Peyer's patch (tissue), 4 donors: ENCODE measurements around the gene CETN3. TPM values are rescaled to one million over a fixed set of nuclear protein-coding genes. Genes with fewer than 3 reads are reported as not detected.

Source experiments
- DNase-seq, 3 donors: peaks; one replicate each; pipeline ENCODE4 v3.0.0-alpha.2; 2017 to 2019
- H3K27ac ChIP-seq, 4 donors: fragments of 200-600 bp; sonication (generic); one replicate each; pipeline ENCODE4 v1.5.1; 2016 to 2019
- H3K27me3 ChIP-seq, 2 donors: fragments of 200-600 bp; sonication (generic); one replicate each; pipeline ENCODE4 v1.5.1; 2019
- H3K36me3 ChIP-seq, 3 donors: fragments of 200-600 bp; sonication (generic); one replicate each; pipeline ENCODE4 v1.5.1; 2016 to 2019
- H3K4me1 ChIP-seq, 4 donors: fragments of 200-600 bp; sonication (generic); one replicate each; pipeline ENCODE4 v1.5.1; 2016 to 2019
- H3K4me3 ChIP-seq, 4 donors: fragments of 200-600 bp; sonication (generic); 1 replicate in 3 of 4; 2 replicates in 1 of 4; pipeline ENCODE4 v1.5.1; 2016 to 2019; ENCODE audit warnings: mild to moderate bottlenecking in 1 of 4
- H3K9me3 ChIP-seq, 4 donors: fragments of 200-600 bp; sonication (generic); one replicate each; pipeline ENCODE4 v1.5.1; 2016 to 2019; ENCODE audit warnings: mild to moderate bottlenecking in 1 of 4
- CTCF ChIP-seq, 6 experiments: fragments of 450-650 bp in 4 of 6; fragments of 200-600 bp in 2 of 6; sonication (generic) in 1 of 6; IDR thresholded peaks; one replicate each; pipeline ENCODE4 v1.5.1; 2017 to 2019; ENCODE audit warnings: antibody characterized with exemption in 6 of 6, mild to moderate bottlenecking in 3 of 6, moderate library complexity in 1 of 6
- POLR2A ChIP-seq, 2 donors: fragments of 450-650 bp; IDR thresholded peaks; one replicate each; pipeline ENCODE4 v1.5.1; 2017; ENCODE audit warnings: antibody characterized with exemption in 2 of 2, mild to moderate bottlenecking in 2 of 2, moderate library complexity in 2 of 2
- total RNA-seq, 4 donors: library from RNA; depleted of rRNA; stranded (reverse); fragments of >200 nt; gene quantifications; one replicate each; pipeline ENCODE4 v1.1.0, GENCODE V29; 2016

Gene CETN3
- total RNA-seq, 4 donors from 2014 or later: 1.1 to 4.1 (median 2.9) TPM

- peaks cover 0 to 10% (median 0%) of the 10 kb centered on the region in 4 donors for H3K4me1 ChIP-seq
- H3K27ac ChIP-seq: peak overlapping the region; percentile 87 to 98 (median 94)
- H3K36me3 ChIP-seq: peaks cover 0 to 5% (median 0%) of the 10 kb centered on the region in 3 donors
- H3K9me3 ChIP-seq: no peaks in the 10 kb centered on the region
- peak overlapping the region; percentile 54 to 89 (median 80) for H3K4me3 ChIP-seq
- DNase-seq: no peak
- TF ChIP-seq POLR2A (IDR thresholded peaks at IDR 0.05) (no peak), CTCF (IDR thresholded peaks at IDR 0.05) (no peak)
- H3K27me3 ChIP-seq: no peaks in the 10 kb centered on the region
Observed at GRCh38 chr5:90408571-90409317, 812 bp downstream of the CETN3 start.

GRCh38 chr5:90406466-90406865 lies 3.1 kb downstream of the CETN3 start:
- Histone ChIP-seq H3K4me1 (peaks cover 0 to 10% (median 0%) of the 10 kb centered on the region in 4 donors), H3K27me3 (no peaks in the 10 kb centered on the region), H3K9me3 (no peaks in the 10 kb centered on the region), H3K4me3 (no peak overlapping the region), H3K27ac (no peak overlapping the region), H3K36me3 (peaks cover 0 to 5% (median 0%) of the 10 kb centered on the region in 3 donors)
- DNase-seq: no peak
- TF ChIP-seq POLR2A (IDR thresholded peaks at IDR 0.05) (no peak), CTCF (IDR thresholded peaks at IDR 0.05) (no peak)

- peaks cover 0 to 16% (median 0%) of the 10 kb centered on the region in 3 donors for H3K36me3 ChIP-seq
- no peak overlapping the region for H3K4me3 ChIP-seq
- H3K27ac ChIP-seq: no peak overlapping the region
- H3K4me1 ChIP-seq: no peaks in the 10 kb centered on the region
- no peak for DNase-seq
- TF ChIP-seq CTCF (IDR thresholded peaks at IDR 0.05): no peak
- TF ChIP-seq POLR2A (IDR thresholded peaks at IDR 0.05): no peak
- H3K9me3 ChIP-seq: no peaks in the 10 kb centered on the region
- H3K27me3 ChIP-seq: no peaks in the 10 kb centered on the region
Observed at GRCh38 chr5:90402521-90403255, 6.9 kb downstream of the CETN3 start.

- Histone ChIP-seq H3K36me3 (peaks cover 0 to 14% (median 0%) of the 10 kb centered on the region in 3 donors), H3K27ac (no peak overlapping the region), H3K27me3 (no peaks in the 10 kb centered on the region), H3K4me1 (no peaks in the 10 kb centered on the region), H3K4me3 (no peak overlapping the region), H3K9me3 (no peaks in the 10 kb centered on the region)
- TF ChIP-seq POLR2A (IDR thresholded peaks at IDR 0.05) (no peak), CTCF (IDR thresholded peaks at IDR 0.05) (no peak)
- DNase-seq: no peak
Observed at GRCh38 chr5:90399251-90399650, 10.3 kb downstream of the CETN3 start.

GRCh38 chr5:90398726-90399125 lies 10.8 kb downstream of the CETN3 start:
- TF ChIP-seq POLR2A (IDR thresholded peaks at IDR 0.05) (no peak), CTCF (IDR thresholded peaks at IDR 0.05) (no peak)
- no peak for DNase-seq
- no peaks in the 10 kb centered on the region for H3K4me1 ChIP-seq
- H3K36me3 ChIP-seq: peaks cover 0 to 11% (median 0%) of the 10 kb centered on the region in 3 donors
- no peaks in the 10 kb centered on the region for H3K9me3 ChIP-seq
- no peak overlapping the region for H3K27ac ChIP-seq
- H3K27me3 ChIP-seq: no peaks in the 10 kb centered on the region
- H3K4me3 ChIP-seq: no peak overlapping the region
